ENCODE results near the gene EHBP1.

DNA sequence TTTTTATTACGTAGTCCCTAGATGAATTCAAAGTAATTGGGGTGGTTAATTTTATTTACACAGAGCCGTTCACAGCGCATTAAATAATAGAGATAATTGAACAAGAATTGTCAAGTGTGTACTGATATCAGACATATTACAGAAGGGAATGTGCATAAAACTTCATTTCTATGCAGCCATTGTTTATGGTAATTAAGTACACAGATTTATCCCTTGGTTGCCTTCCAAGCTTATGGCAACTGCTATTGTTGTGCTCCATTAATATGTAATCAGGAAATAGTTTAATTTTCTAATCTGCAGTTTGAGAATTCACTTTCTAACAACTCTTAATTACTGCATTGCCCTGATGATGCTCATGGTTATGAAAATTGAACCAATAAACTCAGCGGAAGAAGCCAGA lies 297.8 kb downstream of the EHBP1 start:
- TF ChIP-seq YY1 (IDR thresholded peaks at IDR 0.05; ENCODE audit: low read depth) = no peak
- TF ChIP-seq, protein P1, sequence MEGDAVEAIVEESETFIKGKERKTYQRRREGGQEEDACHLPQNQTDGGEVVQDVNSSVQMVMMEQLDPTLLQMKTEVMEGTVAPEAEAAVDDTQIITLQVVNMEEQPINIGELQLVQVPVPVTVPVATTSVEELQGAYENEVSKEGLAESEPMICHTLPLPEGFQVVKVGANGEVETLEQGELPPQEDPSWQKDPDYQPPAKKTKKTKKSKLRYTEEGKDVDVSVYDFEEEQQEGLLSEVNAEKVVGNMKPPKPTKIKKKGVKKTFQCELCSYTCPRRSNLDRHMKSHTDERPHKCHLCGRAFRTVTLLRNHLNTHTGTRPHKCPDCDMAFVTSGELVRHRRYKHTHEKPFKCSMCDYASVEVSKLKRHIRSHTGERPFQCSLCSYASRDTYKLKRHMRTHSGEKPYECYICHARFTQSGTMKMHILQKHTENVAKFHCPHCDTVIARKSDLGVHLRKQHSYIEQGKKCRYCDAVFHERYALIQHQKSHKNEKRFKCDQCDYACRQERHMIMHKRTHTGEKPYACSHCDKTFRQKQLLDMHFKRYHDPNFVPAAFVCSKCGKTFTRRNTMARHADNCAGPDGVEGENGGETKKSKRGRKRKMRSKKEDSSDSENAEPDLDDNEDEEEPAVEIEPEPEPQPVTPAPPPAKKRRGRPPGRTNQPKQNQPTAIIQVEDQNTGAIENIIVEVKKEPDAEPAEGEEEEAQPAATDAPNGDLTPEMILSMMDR (IDR thresholded peaks at IDR 0.05) = no peak
- no peak for TF ChIP-seq TAF1 (IDR thresholded peaks at IDR 0.05; ENCODE audit: borderline replicate concordance, low read depth, low read length)
- no peak for TF ChIP-seq ELF1 (IDR thresholded peaks at IDR 0.05)
